ENCODE data around the gene ZFHX3. TPM values are rescaled to one million over a fixed set of nuclear protein-coding genes. Genes with fewer than 3 reads are reported as not detected.

ZFHX3 gene
- total RNA-seq, 4 donors from 2014 or later: 9.1 to 34.0 (median 12.0) TPM

GRCh38 chr16:72845322-72846020 is 202.5 kb downstream of the ZFHX3 start:
- no peaks in the 10 kb centered on the region for H3K9me3 ChIP-seq
- H3K27ac ChIP-seq: no peak overlapping the region
- no peak overlapping the region for H3K4me3 ChIP-seq
- intact Hi-C loops (cut with DNase I; ENCODE audit: low total_unique reads): loop anchor here (10.0 kb wide), 1 partner anchor 109 kb away; no protein-coding TSS in a partner anchor
- H3K27me3 ChIP-seq: no peaks in the 10 kb centered on the region
- no peak for DNase-seq
- no peaks in the 10 kb centered on the region for H3K36me3 ChIP-seq
- peaks cover 0 to 11% of the 10 kb centered on the region in 2 donors for H3K4me1 ChIP-seq
- TF ChIP-seq POLR2A (IDR thresholded peaks at IDR 0.05) (no peak), CTCF (IDR thresholded peaks at IDR 0.05) (no peak)

GRCh38 chr16:72844225-72844920 is 203.6 kb downstream of the ZFHX3 start:
- H3K27ac ChIP-seq: no peak overlapping the region
- no peaks in the 10 kb centered on the region for H3K36me3 ChIP-seq
- peaks cover 0 to 11% of the 10 kb centered on the region in 2 donors for H3K4me1 ChIP-seq
- H3K4me3 ChIP-seq: no peak overlapping the region
- TF ChIP-seq CTCF (IDR thresholded peaks at IDR 0.05): no peak
- no peak for TF ChIP-seq POLR2A (IDR thresholded peaks at IDR 0.05)
- H3K27me3 ChIP-seq: no peaks in the 10 kb centered on the region
- intact Hi-C loops (cut with DNase I; ENCODE audit: low total_unique reads): loop anchor here (10.0 kb wide), 1 partner anchor 110 kb away; no protein-coding TSS in a partner anchor
- H3K9me3 ChIP-seq: no peaks in the 10 kb centered on the region
- DNase-seq: no peak

GRCh38 chr16:72841506-72841905 is 206.4 kb downstream of the ZFHX3 start:
- Histone ChIP-seq H3K27ac (no peak overlapping the region), H3K4me1 (no peaks in the 10 kb centered on the region), H3K36me3 (no peaks in the 10 kb centered on the region), H3K9me3 (no peaks in the 10 kb centered on the region), H3K27me3 (no peaks in the 10 kb centered on the region), H3K4me3 (no peak overlapping the region)
- no peak for DNase-seq
- TF ChIP-seq CTCF (IDR thresholded peaks at IDR 0.05) (no peak), POLR2A (IDR thresholded peaks at IDR 0.05) (no peak)
- intact Hi-C loops (cut with DNase I; ENCODE audit: low total_unique reads): loop anchor here (10.0 kb wide), 1 partner anchor 113 kb away; no protein-coding TSS in a partner anchor

GRCh38 chr16:72840631-72841381 is 207.1 kb downstream of the ZFHX3 start:
- no peak for DNase-seq
- Histone ChIP-seq H3K36me3 (no peaks in the 10 kb centered on the region), H3K4me1 (no peaks in the 10 kb centered on the region), H3K27me3 (no peaks in the 10 kb centered on the region), H3K27ac (no peak overlapping the region), H3K4me3 (no peak overlapping the region), H3K9me3 (no peaks in the 10 kb centered on the region)
- no peak for TF ChIP-seq POLR2A (IDR thresholded peaks at IDR 0.05)
- intact Hi-C loops (cut with DNase I; ENCODE audit: low total_unique reads): loop anchor here (10.0 kb wide), 1 partner anchor 114 kb away; no protein-coding TSS in a partner anchor

GRCh38 chr16:72838951-72839350 is 209.0 kb downstream of the ZFHX3 start:
- no peaks in the 10 kb centered on the region for H3K9me3 ChIP-seq
- intact Hi-C loops (cut with DNase I; ENCODE audit: low total_unique reads): no loop called here
- H3K27ac ChIP-seq: no peak overlapping the region
- no peaks in the 10 kb centered on the region for H3K36me3 ChIP-seq
- no peak overlapping the region for H3K4me3 ChIP-seq
- no peak for TF ChIP-seq POLR2A (IDR thresholded peaks at IDR 0.05)
- TF ChIP-seq CTCF (IDR thresholded peaks at IDR 0.05): no peak
- DNase-seq: no peak
- H3K27me3 ChIP-seq: no peaks in the 10 kb centered on the region
- H3K4me1 ChIP-seq: no peaks in the 10 kb centered on the region

All from uterus (tissue), 4 donors.